Heart left ventricle (tissue), 16 donors: ENCODE results near the gene SCUBE2. TPM values are rescaled to one million over a fixed set of nuclear protein-coding genes. Genes with fewer than 3 reads are reported as not detected.
"Not testable (repeated sequence)": the region's sequence is repeated elsewhere in the genome, so short reads cannot be mapped to it uniquely, and the experiment has no call there.

Experiments used
- ATAC-seq, 4 donors: fragments of 200-7000 bp; cut with Tn5 transposase; one replicate each; pipeline ENCODE4 v1.9.1; 2020 to 2022; ENCODE audit warnings: moderate library complexity in 4 of 4, mild to moderate bottlenecking in 3 of 4, moderate number of reproducible peaks in 1 of 4
- DNase-seq, 5 donors: peaks; one replicate each; pipeline ENCODE4 v3.0.0-alpha.2; 2020
- H3K27ac ChIP-seq, 12 donors: fragments of 200-600 bp; sonication (generic) in 4 of 12; one replicate each; pipeline versions ENCODE4 v1.5.0 to v1.8.0; 2016 to 2022; ENCODE audit warnings: mild to moderate bottlenecking in 2 of 12
- H3K27me3 ChIP-seq, 9 donors: fragments of 200-600 bp; sonication (generic) in 2 of 9; one replicate each; pipeline versions ENCODE4 v1.5.1 to v1.8.0; 2016 to 2022; ENCODE audit warnings: mild to moderate bottlenecking in 3 of 9
- H3K36me3 ChIP-seq, 9 donors: fragments of 200-600 bp; sonication (generic) in 2 of 9; one replicate each; pipeline versions ENCODE4 v1.5.0 to v1.8.0; 2018 to 2022; ENCODE audit warnings: mild to moderate bottlenecking in 2 of 9
- H3K4me1 ChIP-seq, 12 donors: fragments of 200-600 bp; sonication (generic) in 4 of 12; one replicate each; pipeline versions ENCODE4 v1.5.0 to v1.8.0; 2016 to 2022; ENCODE audit warnings: mild to moderate bottlenecking in 3 of 12
- H3K4me3 ChIP-seq, 12 donors: fragments of 200-600 bp; sonication (generic) in 4 of 12; one replicate each; pipeline versions ENCODE4 v1.5.0 to v1.8.0; 2017 to 2022; ENCODE audit warnings: mild to moderate bottlenecking in 9 of 12, moderate library complexity in 4 of 12
- H3K9me3 ChIP-seq, 12 donors: fragments of 200-600 bp; sonication (generic) in 4 of 12; one replicate each; pipeline versions ENCODE4 v1.5.0 to v1.8.0; 2016 to 2022; ENCODE audit warnings: mild to moderate bottlenecking in 1 of 12
- CTCF ChIP-seq, 12 donors: fragments of 200-600 bp; sonication (generic) in 4 of 12; IDR thresholded peaks; one replicate each; pipeline versions ENCODE4 v1.5.0 to v1.8.0; 2018 to 2022; ENCODE audit warnings: antibody characterized with exemption in 12 of 12, mild to moderate bottlenecking in 5 of 12
- POLR2A ChIP-seq, 2 donors: fragments of 450-650 bp; IDR thresholded peaks; one replicate each; pipeline ENCODE4 v1.6.1; 2017; ENCODE audit warnings: antibody characterized with exemption in 2 of 2, mild to moderate bottlenecking in 2 of 2, moderate library complexity in 2 of 2
- WGBS, 4 donors: extraction: QIAGEN DNeasy Blood & Tissue Kit in 2 of 4; methylation state at CpG; one replicate each; pipeline versions ENCODE4 v1.1.5 to v1.1.7; 2013 to 2018; 5-methylcytosine and 5-hydroxymethylcytosine counted together
- intact Hi-C, 10 donors: fragments of 100-400 bp; cut with DNase I; formaldehyde crosslinking; loops; one replicate each; pipeline versions ENCODE4 v1.11.1 to v1.14.2; 2022
- polyA plus RNA-seq, 2 donors: library from polyadenylated mRNA; stranded (reverse); fragments of 200-250 nt; gene quantifications; one replicate each; pipeline ENCODE4 v1.2.3, GENCODE V29; 2013
- total RNA-seq, 9 donors: library from RNA; depleted of rRNA in 2 of 9; stranded (reverse); fragments of >200 nt in 2 of 9; fragmentation: NEBNext Ultra II Directional in 3 of 9; extraction: Animal tissue kit (Norgen Biotek cat#: 25700) in 3 of 9; gene quantifications; one replicate each; pipeline versions ENCODE4 v1.1.0 to v1.2.4, GENCODE V29; 2016 to 2023
- donor health status: ischemic (EF 13 %, LVEDD 7.1; RV severe dilation, severe dysfunction).
- donor health status: healthy with polysubstance abuse.
- donor health status: DM: no; HTN: yes; CAD: no.
- donor health status: DM: no; HTN: no; CAD: no.
- donor health status: ischemic (EF 25% LVEDD 6.9; RV normal size, moderate dysfunction).
- donor health status: ischemic (EF 25% LVEDD 5.7; RV mildly dilated, moderate dysfunction).
- donor health status: healthy.
- donor health status: DM: yes; HTN: yes; CAD: no.
- donor health status: ischemic (EF 35%, LVEDD 5.7; RV mildly dilated, moderate dysfunction).
- donor health status: nonischemic (EF 11% LVEDD 7.7; RV severe dilation, severe dysfunction).
- donor health status: DM: yes; HTN: yes; CAD: no.
- donor health status: PGD.
- donor health status: ischemic (EF 29% LVEDD 5.4; RV normal size, mild dysfunction).
- donor health status: nonischemic (EF 23%, LVEDD 6.1; RV moderate dilation, normal function).

Gene SCUBE2
- total and polyA plus RNA-seq, 11 donors: 0.08 to 4.3 (median 0.83) TPM

DNA sequence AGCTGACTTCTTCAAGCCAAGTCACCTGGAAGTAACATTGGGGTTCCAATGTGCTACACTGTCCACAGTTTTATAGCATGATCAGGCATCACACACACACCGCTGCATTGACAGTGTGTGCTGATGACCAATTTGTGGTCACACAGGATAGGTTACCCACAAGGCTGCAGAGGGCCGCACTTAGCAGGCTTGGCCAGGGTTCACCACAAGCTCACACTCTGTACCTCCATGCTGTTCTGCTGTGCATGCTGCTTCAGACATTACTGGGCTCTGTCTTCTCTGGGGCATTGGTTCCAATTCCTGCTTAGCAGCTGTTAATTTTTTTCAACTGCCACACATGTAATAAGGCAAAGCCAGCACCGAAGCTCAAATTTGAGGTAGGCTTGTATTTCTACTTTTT, 76.6 kb downstream of the SCUBE2 start:
- intact Hi-C loops: loop anchor here in 9 of 10 donors (1.0 to 10.0 kb wide), 9 partner anchors 47 to 1310 kb away; no protein-coding TSS in a partner anchor
- ATAC-seq (no peak), DNase-seq (no peak)
- no peak for TF ChIP-seq POLR2A (IDR thresholded peaks at IDR 0.05)
- TF ChIP-seq CTCF (IDR thresholded peaks at IDR 0.05): no peak
- no peak overlapping the region for H3K4me3 ChIP-seq
- peaks cover 0 to 28% (median 16%) of the 10 kb centered on the region in 12 donors for H3K4me1 ChIP-seq
- H3K9me3 ChIP-seq: peaks cover 0 to 6% (median 0%) of the 10 kb centered on the region in 12 donors
- H3K27me3 ChIP-seq: no peaks in the 10 kb centered on the region
- WGBS, 4 donors: 95 to 98% (median 97%) methylated on average over 3 of the region's 3 CpGs
- no peak overlapping the region for H3K27ac ChIP-seq
- H3K36me3 ChIP-seq: no peaks in the 10 kb centered on the region

- intact Hi-C loops: loop anchor here in 2 of 10 donors (10.0 kb wide), 2 partner anchors 491 to 1311 kb away; no protein-coding TSS in a partner anchor
- WGBS, 4 donors: 87 to 100% (median 95%) methylated on average over 3 to 4 of the region's 4 CpGs
- no peak for ATAC-seq
These were observed 78.0 kb downstream of the SCUBE2 start for GRCh38 chr11:9013373-9013772.

DNA sequence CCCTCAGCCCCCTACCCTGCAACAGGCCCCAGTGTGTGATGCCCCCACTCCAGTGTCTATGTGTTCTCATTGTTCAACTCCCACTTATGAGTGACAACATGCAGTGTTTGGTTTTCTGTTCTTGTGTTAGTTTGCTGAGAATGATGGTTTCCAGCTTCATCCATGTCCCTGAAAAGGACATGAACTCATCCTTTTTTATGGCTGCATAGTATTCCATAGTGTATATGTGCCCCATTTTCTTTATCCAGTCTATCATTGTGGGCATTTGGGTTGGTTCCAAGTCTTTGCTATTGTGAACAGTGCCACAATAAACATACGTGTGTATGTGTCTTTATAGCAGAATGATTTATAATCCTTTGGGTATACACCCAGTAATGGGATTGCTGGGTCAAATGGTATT, 81.9 kb downstream of the SCUBE2 start:
- H3K27me3 ChIP-seq, H3K4me1 ChIP-seq, DNase-seq, ATAC-seq, intact Hi-C loops, H3K4me3 ChIP-seq, H3K36me3 ChIP-seq, H3K27ac ChIP-seq, H3K9me3 ChIP-seq: not testable (repeated sequence)
- whole genome bisulfite sequencing, 4 donors: 63 to 85% (median 83%) methylated on average over 1 of the region's 1 CpG

More at GRCh38 chr11:9013373-9013772, 78.0 kb downstream of the SCUBE2 start:
- DNase-seq: no peak
- H3K27me3 ChIP-seq: no peaks in the 10 kb centered on the region
- H3K9me3 ChIP-seq: peaks cover 0 to 8% (median 0%) of the 10 kb centered on the region in 12 donors
- H3K4me1 ChIP-seq: peaks cover 0 to 28% (median 16%) of the 10 kb centered on the region in 12 donors
- no peak overlapping the region for H3K4me3 ChIP-seq
- no peak overlapping the region for H3K27ac ChIP-seq
- TF ChIP-seq POLR2A (IDR thresholded peaks at IDR 0.05) (no peak), CTCF (IDR thresholded peaks at IDR 0.05) (no peak)
- no peaks in the 10 kb centered on the region for H3K36me3 ChIP-seq

DNA sequence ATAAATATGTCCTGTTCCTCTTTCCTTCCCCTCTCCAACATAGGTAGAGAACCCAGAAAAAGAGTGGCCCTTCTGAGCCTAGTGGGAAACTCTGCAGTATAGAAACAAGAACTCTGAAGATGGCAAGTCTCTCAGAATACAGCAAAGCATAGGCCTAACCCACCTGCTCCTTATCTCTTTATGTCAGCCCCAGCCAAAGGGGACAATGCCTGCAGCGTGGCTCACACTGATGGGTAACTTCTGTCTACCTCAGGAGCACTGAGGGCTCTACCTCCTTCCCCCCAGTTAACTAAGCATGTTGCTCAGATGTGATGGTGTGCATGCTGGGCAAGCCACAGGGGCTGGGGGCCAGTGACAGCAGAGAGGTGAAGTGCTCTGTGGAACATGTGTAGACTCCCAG, 82.7 kb downstream of the SCUBE2 start:
- H3K27ac ChIP-seq: no peak overlapping the region
- TF ChIP-seq POLR2A (IDR thresholded peaks at IDR 0.05) (no peak), CTCF (IDR thresholded peaks at IDR 0.05) (no peak)
- H3K9me3 ChIP-seq: peaks cover 0 to 8% (median 0%) of the 10 kb centered on the region in 12 donors
- no peak for ATAC-seq
- intact Hi-C loops: no loop called here
- no peak overlapping the region for H3K4me3 ChIP-seq
- DNase-seq: no peak
- H3K4me1 ChIP-seq: peaks cover 0 to 14% (median 8%) of the 10 kb centered on the region in 12 donors
- H3K27me3 ChIP-seq: peaks cover 0 to 13% (median 0%) of the 10 kb centered on the region in 9 donors
- no peaks in the 10 kb centered on the region for H3K36me3 ChIP-seq
- 80 to 83% (median 81%) methylated on average over 1 of the region's 1 CpG for WGBS, 4 donors
